Measurements from ENCODE around the gene PARK7.
"Not testable (repeated sequence)": the region's sequence is repeated elsewhere in the genome, so short reads cannot be mapped to it uniquely, and the experiment has no call there.

The PARK7 gene

DNA sequence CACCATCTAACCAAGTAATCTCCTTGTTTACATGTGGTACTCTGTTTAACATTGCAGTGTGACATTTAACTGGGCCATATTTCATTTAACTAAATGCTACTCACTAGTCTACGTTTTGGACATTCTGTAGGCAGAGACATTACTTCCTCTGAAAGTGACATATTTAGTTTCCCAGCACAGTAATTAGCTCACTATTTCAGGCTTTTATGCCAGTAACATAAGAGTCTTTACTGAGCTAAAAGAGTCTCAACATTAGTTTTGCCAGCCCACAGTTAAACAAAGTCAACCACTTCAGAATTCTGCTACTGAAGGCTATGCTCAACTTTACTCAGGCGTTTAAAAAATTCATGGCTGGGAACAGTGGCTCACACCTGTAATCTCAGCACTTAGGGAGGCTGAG lies 18.3 kb upstream of the PARK7 start:
- no peak for DNase-seq (ENCODE audit: low read depth, low spot score)
- Histone ChIP-seq H3K36me3 (ENCODE audit: control insufficient read depth, insufficient read depth, low read length) (no peaks in the 10 kb centered on the region), H3K9me3 (ENCODE audit: control insufficient read depth, insufficient read depth, low read length) (no peaks in the 10 kb centered on the region), H3K27me3 (ENCODE audit: control insufficient read depth, insufficient read depth, low read length) (peaks cover 9% of the 10 kb centered on the region; the same call in 1 of the 2 replicates), H3K4me1 (ENCODE audit: control insufficient read depth, insufficient read depth, low read length) (no peaks in the 10 kb centered on the region), H3K4me3 (ENCODE audit: low read length) (no peak overlapping the region), H3K27ac (ENCODE audit: low read length) (no peak overlapping the region)
- WGBS (ENCODE audit: insufficient coverage, insufficient read length): no CpG with 5 or more reads among the region's 2 CpGs

GRCh38 chr1:7948960-7949359 lies 12.6 kb upstream of the PARK7 start:
- Histone ChIP-seq H3K27me3 (ENCODE audit: control insufficient read depth, insufficient read depth, low read length) (no peaks in the 10 kb centered on the region), H3K9me3 (ENCODE audit: control insufficient read depth, insufficient read depth, low read length) (no peaks in the 10 kb centered on the region), H3K4me1 (ENCODE audit: control insufficient read depth, insufficient read depth, low read length) (no peaks in the 10 kb centered on the region)

DNA sequence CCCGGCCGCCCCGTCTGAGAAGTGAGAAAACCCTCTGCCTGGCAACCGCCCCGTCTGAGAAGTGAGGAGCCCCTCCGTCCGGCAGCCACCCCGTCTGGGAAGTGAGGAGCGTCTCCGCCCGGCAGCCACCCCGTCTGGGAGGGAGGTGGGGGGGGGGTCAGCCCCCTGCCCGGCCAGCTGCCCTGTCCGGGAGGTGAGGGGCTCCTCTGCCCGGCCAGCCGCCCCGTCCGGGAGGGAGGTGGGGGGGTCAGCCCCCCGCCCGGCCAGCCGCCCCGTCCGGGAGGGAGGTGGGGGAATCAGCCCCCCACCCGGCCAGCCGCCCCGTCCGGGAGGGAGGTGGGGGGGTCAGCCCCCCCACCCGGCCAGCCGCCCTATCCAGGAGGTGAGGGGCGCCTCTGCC lies 8.7 kb upstream of the PARK7 start:
- H3K36me3 ChIP-seq (ENCODE audit: control insufficient read depth, insufficient read depth, low read length); H3K4me1 ChIP-seq (ENCODE audit: control insufficient read depth, insufficient read depth, low read length); H3K27me3 ChIP-seq (ENCODE audit: control insufficient read depth, insufficient read depth, low read length); DNase-seq (ENCODE audit: low read depth, low spot score); H3K9me3 ChIP-seq (ENCODE audit: control insufficient read depth, insufficient read depth, low read length); H3K4me3 ChIP-seq (ENCODE audit: low read length); H3K27ac ChIP-seq (ENCODE audit: low read length): not testable (repeated sequence)
- WGBS (ENCODE audit: insufficient coverage, insufficient read length): no CpG with 5 or more reads among the region's 30 CpGs

More at GRCh38 chr1:7948960-7949359, 12.6 kb upstream of the PARK7 start:
- WGBS (ENCODE audit: insufficient coverage, insufficient read length): no CpG with 5 or more reads among the region's 5 CpGs
- Histone ChIP-seq H3K27ac (ENCODE audit: low read length) (no peak overlapping the region), H3K36me3 (ENCODE audit: control insufficient read depth, insufficient read depth, low read length) (no peaks in the 10 kb centered on the region), H3K4me3 (ENCODE audit: low read length) (no peak overlapping the region)
- no peak for DNase-seq (ENCODE audit: low read depth, low spot score)

- DNase-seq (ENCODE audit: low read depth, low spot score): no peak
- no peaks in the 10 kb centered on the region for H3K27me3 ChIP-seq (ENCODE audit: control insufficient read depth, insufficient read depth, low read length)
- no peaks in the 10 kb centered on the region for H3K36me3 ChIP-seq (ENCODE audit: control insufficient read depth, insufficient read depth, low read length)
- WGBS (ENCODE audit: insufficient coverage, insufficient read length): no CpG with 5 or more reads among the region's 65 CpGs
- H3K4me1 ChIP-seq (ENCODE audit: control insufficient read depth, insufficient read depth, low read length): no peaks in the 10 kb centered on the region
- no peak overlapping the region for H3K27ac ChIP-seq (ENCODE audit: low read length)
- no peaks in the 10 kb centered on the region for H3K9me3 ChIP-seq (ENCODE audit: control insufficient read depth, insufficient read depth, low read length)
- H3K4me3 ChIP-seq (ENCODE audit: low read length): peak overlapping the region; percentile 31; the same call in 1 of the 2 replicates
Measured at GRCh38 chr1:7953850-7954609, 7.5 kb upstream of the PARK7 start.

DNA sequence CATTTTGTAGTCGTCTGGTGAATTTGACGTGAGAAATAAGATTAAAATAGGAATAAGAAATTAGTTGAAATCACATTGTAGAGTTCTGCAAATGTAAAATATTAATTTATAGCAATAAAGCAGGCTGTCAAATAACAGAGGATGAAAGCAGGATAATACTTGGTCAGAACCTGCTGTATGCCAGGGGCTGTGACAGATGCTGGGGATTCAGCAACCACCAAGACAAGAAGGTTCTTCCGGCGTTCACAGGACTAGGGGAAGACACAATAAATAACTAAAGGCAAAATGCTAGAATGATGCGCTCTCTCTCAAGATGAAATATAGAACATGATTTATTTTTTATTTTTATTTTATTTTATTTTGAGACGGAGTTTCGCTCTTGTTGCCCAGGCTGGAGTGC lies 6.8 kb upstream of the PARK7 start:
- Histone ChIP-seq H3K27me3 (ENCODE audit: control insufficient read depth, insufficient read depth, low read length) (no peaks in the 10 kb centered on the region), H3K4me3 (ENCODE audit: low read length) (no peak overlapping the region), H3K9me3 (ENCODE audit: control insufficient read depth, insufficient read depth, low read length) (no peaks in the 10 kb centered on the region), H3K4me1 (ENCODE audit: control insufficient read depth, insufficient read depth, low read length) (no peaks in the 10 kb centered on the region), H3K36me3 (ENCODE audit: control insufficient read depth, insufficient read depth, low read length) (no peaks in the 10 kb centered on the region), H3K27ac (ENCODE audit: low read length) (no peak overlapping the region)
- WGBS (ENCODE audit: insufficient coverage, insufficient read length): no CpG with 5 or more reads among the region's 7 CpGs
- no peak for DNase-seq (ENCODE audit: low read depth, low spot score)

- no peak overlapping the region for H3K4me3 ChIP-seq (ENCODE audit: low read length)
- H3K9me3 ChIP-seq (ENCODE audit: control insufficient read depth, insufficient read depth, low read length): no peaks in the 10 kb centered on the region
- DNase-seq (ENCODE audit: low read depth, low spot score): no peak
- no peaks in the 10 kb centered on the region for H3K4me1 ChIP-seq (ENCODE audit: control insufficient read depth, insufficient read depth, low read length)
- no peaks in the 10 kb centered on the region for H3K27me3 ChIP-seq (ENCODE audit: control insufficient read depth, insufficient read depth, low read length)
- no peak overlapping the region for H3K27ac ChIP-seq (ENCODE audit: low read length)
- H3K36me3 ChIP-seq (ENCODE audit: control insufficient read depth, insufficient read depth, low read length): no peaks in the 10 kb centered on the region
- WGBS (ENCODE audit: insufficient coverage, insufficient read length): no CpG with 5 or more reads among the region's 10 CpGs
Measured at GRCh38 chr1:7956218-7957032, 5.1 kb upstream of the PARK7 start.

- H3K4me1 ChIP-seq (ENCODE audit: control insufficient read depth, insufficient read depth, low read length): no peaks in the 10 kb centered on the region
- no peak for DNase-seq (ENCODE audit: low read depth, low spot score)
- no peaks in the 10 kb centered on the region for H3K27me3 ChIP-seq (ENCODE audit: control insufficient read depth, insufficient read depth, low read length)
- H3K27ac ChIP-seq (ENCODE audit: low read length): no peak overlapping the region
- H3K36me3 ChIP-seq (ENCODE audit: control insufficient read depth, insufficient read depth, low read length): peaks cover 2% of the 10 kb centered on the region; the same call in 1 of the 2 replicates
- H3K9me3 ChIP-seq (ENCODE audit: control insufficient read depth, insufficient read depth, low read length): no peaks in the 10 kb centered on the region
- WGBS (ENCODE audit: insufficient coverage, insufficient read length): no CpG with 5 or more reads among the region's 2 CpGs
- H3K4me3 ChIP-seq (ENCODE audit: low read length): no peak overlapping the region; the same call in 1 of the 2 replicates
Measured at GRCh38 chr1:7960165-7960564, 1.3 kb upstream of the PARK7 start.

GRCh38 chr1:7960867-7961215 lies 670 bp upstream of the PARK7 start:
- Histone ChIP-seq H3K4me3 (ENCODE audit: low read length) (peak overlapping the region; percentile 74; the same call in 1 of the 2 replicates), H3K36me3 (ENCODE audit: control insufficient read depth, insufficient read depth, low read length) (peaks cover 7% of the 10 kb centered on the region), H3K4me1 (ENCODE audit: control insufficient read depth, insufficient read depth, low read length) (no peaks in the 10 kb centered on the region), H3K27ac (ENCODE audit: low read length) (no peak overlapping the region), H3K9me3 (ENCODE audit: control insufficient read depth, insufficient read depth, low read length) (no peaks in the 10 kb centered on the region), H3K27me3 (ENCODE audit: control insufficient read depth, insufficient read depth, low read length) (no peaks in the 10 kb centered on the region)
- DNase-seq (ENCODE audit: low read depth, low spot score): no peak
- no CpG with 5 or more reads among the region's 3 CpGs for WGBS (ENCODE audit: insufficient coverage, insufficient read length)

DNA sequence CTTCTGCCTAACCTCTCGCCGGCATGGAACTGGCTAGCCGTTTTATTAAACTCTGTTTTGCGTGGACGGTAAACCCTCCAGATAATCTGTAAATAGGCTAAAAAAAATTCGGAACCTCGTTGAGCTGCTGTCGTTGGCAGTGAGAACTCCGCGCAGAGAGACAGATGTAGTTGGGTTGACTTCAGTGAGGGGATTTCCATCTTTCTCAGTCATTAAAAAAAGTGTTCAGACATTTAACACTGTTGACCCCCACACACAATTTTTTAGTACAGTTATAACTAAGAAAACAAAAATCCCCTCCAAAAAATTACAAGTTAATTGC lies 464 bp downstream of the PARK7 start:
- Histone ChIP-seq H3K9me3 (ENCODE audit: control insufficient read depth, insufficient read depth, low read length) (no peaks in the 10 kb centered on the region), H3K27me3 (ENCODE audit: control insufficient read depth, insufficient read depth, low read length) (no peaks in the 10 kb centered on the region), H3K4me3 (ENCODE audit: low read length) (peak overlapping the region; percentile 97), H3K27ac (ENCODE audit: low read length) (no peak overlapping the region), H3K36me3 (ENCODE audit: control insufficient read depth, insufficient read depth, low read length) (peaks cover 11% of the 10 kb centered on the region), H3K4me1 (ENCODE audit: control insufficient read depth, insufficient read depth, low read length) (no peaks in the 10 kb centered on the region)
- no CpG with 5 or more reads among the region's 10 CpGs for WGBS (ENCODE audit: insufficient coverage, insufficient read length)
- no peak for DNase-seq (ENCODE audit: low read depth, low spot score)

GRCh38 chr1:7962636-7963377 lies 1.3 kb downstream of the PARK7 start:
- no CpG with 5 or more reads among the region's 11 CpGs for WGBS (ENCODE audit: insufficient coverage, insufficient read length)
- no peak overlapping the region for H3K4me3 ChIP-seq (ENCODE audit: low read length)
- H3K36me3 ChIP-seq (ENCODE audit: control insufficient read depth, insufficient read depth, low read length): peaks cover 11% of the 10 kb centered on the region
- H3K27me3 ChIP-seq (ENCODE audit: control insufficient read depth, insufficient read depth, low read length): no peaks in the 10 kb centered on the region
- DNase-seq (ENCODE audit: low read depth, low spot score): no peak
- H3K4me1 ChIP-seq (ENCODE audit: control insufficient read depth, insufficient read depth, low read length): no peaks in the 10 kb centered on the region
- no peak overlapping the region for H3K27ac ChIP-seq (ENCODE audit: low read length)
- H3K9me3 ChIP-seq (ENCODE audit: control insufficient read depth, insufficient read depth, low read length): no peaks in the 10 kb centered on the region

Data from iPS DF 6.9 (cell line).